Upper lobe of left lung (tissue), 4 donors: ENCODE data around the gene CLIP2.

Experiments used
- EP300 ChIP-seq, 4 donors: sonication (generic); formaldehyde crosslinking; IDR thresholded peaks; one replicate each; pipeline ENCODE4 v1.5.1; 2017; ENCODE audit warnings: antibody characterized with exemption in 4 of 4, control low read depth in 2 of 4
- POLR2A ChIP-seq, 4 donors: fragments of 450-650 bp; IDR thresholded peaks; one replicate each; pipeline ENCODE4 v1.5.1; 2016 to 2017; ENCODE audit warnings: antibody characterized with exemption in 4 of 4, mild to moderate bottlenecking in 2 of 4
- POLR2AphosphoS5 ChIP-seq, 2 donors: sonication (generic); formaldehyde crosslinking; IDR thresholded peaks; one replicate each; pipeline ENCODE4 v1.5.1; 2017; ENCODE audit warnings: antibody characterized with exemption in 2 of 2
- TF ChIP-seq, protein P1 (sequence below), 6 experiments: fragments of 450-650 bp in 4 of 6; fragments of 200-600 bp in 2 of 6; sonication (generic) in 2 of 6; IDR thresholded peaks; one replicate each; pipeline ENCODE4 v1.5.1; 2016 to 2019; ENCODE audit warnings: antibody characterized with exemption in 6 of 6

DNA sequence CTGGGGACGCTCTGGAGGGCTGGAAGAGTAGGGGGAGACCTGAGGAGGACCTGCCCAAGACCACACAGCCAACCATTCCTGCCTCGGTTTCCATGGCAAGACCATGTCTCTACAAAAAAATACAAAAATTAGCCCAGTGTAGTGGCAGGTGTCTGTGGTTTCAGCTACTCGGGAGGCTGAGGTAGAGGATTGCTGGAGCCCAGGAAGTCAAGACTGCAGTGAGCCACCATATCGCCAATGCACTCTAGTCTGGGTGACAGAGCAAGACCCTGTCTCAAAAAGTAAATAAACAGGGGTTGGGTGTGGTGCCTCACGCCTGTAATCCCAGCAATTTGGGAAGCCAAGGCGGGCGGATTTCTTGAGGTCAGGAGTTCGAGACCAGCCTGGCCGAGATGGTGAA, 48.7 kb downstream of the CLIP2 start:
- TF ChIP-seq, protein P1, sequence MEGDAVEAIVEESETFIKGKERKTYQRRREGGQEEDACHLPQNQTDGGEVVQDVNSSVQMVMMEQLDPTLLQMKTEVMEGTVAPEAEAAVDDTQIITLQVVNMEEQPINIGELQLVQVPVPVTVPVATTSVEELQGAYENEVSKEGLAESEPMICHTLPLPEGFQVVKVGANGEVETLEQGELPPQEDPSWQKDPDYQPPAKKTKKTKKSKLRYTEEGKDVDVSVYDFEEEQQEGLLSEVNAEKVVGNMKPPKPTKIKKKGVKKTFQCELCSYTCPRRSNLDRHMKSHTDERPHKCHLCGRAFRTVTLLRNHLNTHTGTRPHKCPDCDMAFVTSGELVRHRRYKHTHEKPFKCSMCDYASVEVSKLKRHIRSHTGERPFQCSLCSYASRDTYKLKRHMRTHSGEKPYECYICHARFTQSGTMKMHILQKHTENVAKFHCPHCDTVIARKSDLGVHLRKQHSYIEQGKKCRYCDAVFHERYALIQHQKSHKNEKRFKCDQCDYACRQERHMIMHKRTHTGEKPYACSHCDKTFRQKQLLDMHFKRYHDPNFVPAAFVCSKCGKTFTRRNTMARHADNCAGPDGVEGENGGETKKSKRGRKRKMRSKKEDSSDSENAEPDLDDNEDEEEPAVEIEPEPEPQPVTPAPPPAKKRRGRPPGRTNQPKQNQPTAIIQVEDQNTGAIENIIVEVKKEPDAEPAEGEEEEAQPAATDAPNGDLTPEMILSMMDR (IDR thresholded peaks at IDR 0.05) = no peak
- TF ChIP-seq POLR2A (IDR thresholded peaks at IDR 0.05) (no peak), EP300 (IDR thresholded peaks at IDR 0.05) (no peak), POLR2AphosphoS5 (IDR thresholded peaks at IDR 0.05) (no peak)
